Common myeloid progenitor, CD34-positive (primary cell): Measurements from ENCODE around the gene ADIG.

Experiments
- CTCF ChIA-PET: fragments of 350-600 bp; sonication (Branson Sonifier 250); formaldehyde crosslinking; loops from one replicate; lab custom pipeline; 2021; ENCODE audit warnings: antibody characterized with exemption; lab: Charles Lee
- POLR2A ChIA-PET: fragments of 350-600 bp; sonication (Branson Sonifier 250); formaldehyde crosslinking; loops from one replicate; lab custom pipeline; 2021; ENCODE audit warnings: antibody characterized with exemption; lab: Charles Lee
- DNase-seq, 3 donors: peaks; one replicate each; pipeline versions ENCODE4 v3.0.0 to v3.0.0-alpha.2; 2013
- H3K27ac ChIP-seq, 2 experiments: 1 replicate in 1 of 2; 2 replicates in 1 of 2; pipeline ENCODE4 v1.7.0; 2013; ENCODE audit warnings: inconsistent platforms in 2 of 2, low read length in 2 of 2, mild to moderate bottlenecking in 2 of 2, low read depth in 1 of 2, moderate library complexity in 1 of 2; ENCODE audit not compliant: severe bottlenecking in 2 of 2, insufficient read depth in 1 of 2, poor library complexity in 1 of 2
- H3K27me3 ChIP-seq, 5 experiments: replicated peaks in 2 of 5; 1 replicate in 3 of 5; 2 replicates in 2 of 5; pipeline versions ENCODE4 v1.6.1 to v1.7.0; 2013; ENCODE audit warnings: low read length in 4 of 5, mild to moderate bottlenecking in 2 of 5, moderate library complexity in 2 of 5, inconsistent platforms in 1 of 5; ENCODE audit not compliant: insufficient read depth in 5 of 5, control insufficient read depth in 4 of 5
- H3K36me3 ChIP-seq, 4 experiments: 1 replicate in 2 of 4; 2 replicates in 2 of 4; pipeline versions ENCODE4 v1.6.1 to v1.7.0; 2013; ENCODE audit warnings: low read length in 3 of 4, control low read depth in 1 of 4, mild to moderate bottlenecking in 1 of 4; ENCODE audit not compliant: control insufficient read depth in 4 of 4, insufficient read depth in 4 of 4
- H3K4me1 ChIP-seq, 4 experiments: 1 replicate in 3 of 4; 2 replicates in 1 of 4; pipeline versions ENCODE4 v1.6.1 to v1.7.1; 2013; ENCODE audit warnings: low read length in 3 of 4, mild to moderate bottlenecking in 3 of 4, control low read depth in 1 of 4, inconsistent platforms in 1 of 4, moderate library complexity in 1 of 4; ENCODE audit not compliant: control insufficient read depth in 4 of 4, insufficient read depth in 4 of 4; ENCODE audit errors: control extremely low read depth in 1 of 4
- H3K4me3 ChIP-seq, 7 experiments: 1 replicate in 4 of 7; 2 replicates in 3 of 7; pipeline versions ENCODE4 v1.5.1 to v1.7.0; 2013; ENCODE audit warnings: mild to moderate bottlenecking in 7 of 7, low read length in 6 of 7, moderate library complexity in 6 of 7, inconsistent platforms in 2 of 7, low read depth in 2 of 7, control low read depth in 1 of 7; ENCODE audit not compliant: insufficient read depth in 4 of 7, control insufficient read depth in 1 of 7; ENCODE audit errors: extremely low read depth in 1 of 7
- H3K9me3 ChIP-seq, 5 experiments: 1 replicate in 4 of 5; 2 replicates in 1 of 5; pipeline versions ENCODE4 v1.6.1 to v1.7.1; 2013; ENCODE audit warnings: low read length in 4 of 5, mild to moderate bottlenecking in 2 of 5, inconsistent platforms in 1 of 5, low read depth in 1 of 5, moderate library complexity in 1 of 5; ENCODE audit not compliant: control insufficient read depth in 4 of 5, insufficient read depth in 2 of 5; ENCODE audit errors: control extremely low read depth in 1 of 5
- WGBS: methylation state at CpG from one replicate; pipeline ENCODE4 v1.1.5; 2013; ENCODE audit not compliant: insufficient coverage; 5-methylcytosine and 5-hydroxymethylcytosine counted together

The ADIG gene

GRCh38 chr20:38584099-38584763 is 3.2 kb downstream of the ADIG start:
- 67% methylated on average over 5 of the region's 7 CpGs for WGBS
- ChIA-PET CTCF (interaction anchor here (1.2 kb wide), 1 partner anchor 10 kb away, joined by 3 read pairs; no protein-coding TSS in a partner anchor), POLR2A (no interaction called here)
- Histone ChIP-seq H3K27me3 (peaks cover 0 to 15% (median 13%) of the 10 kb centered on the region in 5 experiments), H3K9me3 (no peaks in the 10 kb centered on the region), H3K36me3 (no peaks in the 10 kb centered on the region), H3K27ac (no peak overlapping the region), H3K4me3 (no peak overlapping the region), H3K4me1 (no peaks in the 10 kb centered on the region)
- no peak for DNase-seq

GRCh38 chr20:38585404-38586180 is 4.6 kb downstream of the ADIG start:
- H3K9me3 ChIP-seq, result no peaks in the 10 kb centered on the region
- POLR2A ChIA-PET, result no interaction called here

DNA sequence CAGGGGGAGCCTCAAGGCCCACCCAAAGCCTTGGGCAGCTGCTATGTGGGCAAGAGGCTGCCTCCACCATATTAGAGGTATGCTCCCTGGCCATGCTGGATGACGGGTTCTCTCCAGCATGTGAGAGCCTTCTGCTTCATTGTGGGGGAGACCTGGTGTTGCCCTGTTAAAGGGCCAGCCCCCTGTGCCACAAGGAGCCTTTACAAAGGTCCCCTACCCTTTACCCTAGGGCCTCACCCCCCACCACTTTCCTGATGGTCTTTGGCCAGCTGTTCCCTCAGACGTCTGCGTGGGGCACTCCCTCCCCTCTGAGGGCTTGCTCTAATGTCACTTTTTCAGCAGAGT is 5.2 kb downstream of the ADIG start:
- Histone ChIP-seq H3K36me3 (no peaks in the 10 kb centered on the region), H3K4me1 (no peaks in the 10 kb centered on the region), H3K27me3 (peaks cover 0 to 16% (median 11%) of the 10 kb centered on the region in 5 experiments), H3K27ac (no peak overlapping the region), H3K9me3 (no peaks in the 10 kb centered on the region), H3K4me3 (no peak overlapping the region)
- CTCF ChIA-PET, result no interaction called here
- no peak for DNase-seq
- 87% methylated on average over 3 of the region's 3 CpGs for WGBS
- POLR2A ChIA-PET, result no interaction called here

More at GRCh38 chr20:38585404-38586180, 4.6 kb downstream of the ADIG start:
- H3K4me3 ChIP-seq, result no peak overlapping the region
- CTCF ChIA-PET, result no interaction called here
- DNase-seq, result no peak
- 93% methylated on average over 8 of the region's 10 CpGs for WGBS
- no peak overlapping the region for H3K27ac ChIP-seq
- H3K27me3 ChIP-seq, result peaks cover 0 to 17% (median 12%) of the 10 kb centered on the region in 5 experiments
- no peaks in the 10 kb centered on the region for H3K4me1 ChIP-seq
- H3K36me3 ChIP-seq, result no peaks in the 10 kb centered on the region

- CTCF ChIA-PET, result no interaction called here
- POLR2A ChIA-PET, result no interaction called here
- no peak for DNase-seq
- no peaks in the 10 kb centered on the region for H3K36me3 ChIP-seq
- WGBS, result 97% methylated on average over 6 of the region's 6 CpGs
- H3K9me3 ChIP-seq, result no peaks in the 10 kb centered on the region
- no peak overlapping the region for H3K4me3 ChIP-seq
- no peak overlapping the region for H3K27ac ChIP-seq
- H3K4me1 ChIP-seq, result no peaks in the 10 kb centered on the region
- H3K27me3 ChIP-seq, result peaks cover 0 to 14% (median 7%) of the 10 kb centered on the region in 5 experiments
These were observed 7.3 kb downstream of the ADIG start for GRCh38 chr20:38588303-38588702.

DNA sequence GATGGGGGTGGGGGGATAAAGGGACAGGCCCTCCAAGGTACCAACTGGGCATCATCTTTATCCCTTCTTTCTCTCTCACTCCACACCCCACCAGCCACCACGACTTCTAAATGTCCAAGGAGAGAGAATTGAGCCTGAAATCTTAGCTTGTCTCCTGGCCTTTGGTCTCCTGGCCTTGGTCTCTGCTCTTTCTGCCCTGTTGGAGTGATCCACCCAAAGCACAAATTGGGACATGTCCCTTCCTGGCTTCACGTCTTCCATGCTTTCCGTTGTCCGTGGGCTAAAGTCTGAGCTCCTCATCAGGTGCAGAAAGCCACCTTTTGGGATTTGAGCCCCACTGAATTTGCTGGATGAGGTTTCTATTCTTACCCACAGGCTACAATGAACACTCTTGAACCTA is 8.4 kb downstream of the ADIG start:
- Histone ChIP-seq H3K4me3 (no peak overlapping the region), H3K27ac (no peak overlapping the region), H3K27me3 (peaks cover 0 to 10% (median 2%) of the 10 kb centered on the region in 5 experiments), H3K4me1 (no peaks in the 10 kb centered on the region), H3K36me3 (no peaks in the 10 kb centered on the region), H3K9me3 (no peaks in the 10 kb centered on the region)
- CTCF ChIA-PET, result no interaction called here
- POLR2A ChIA-PET, result no interaction called here
- 84% methylated on average over 4 of the region's 4 CpGs for WGBS
- DNase-seq, result no peak

DNA sequence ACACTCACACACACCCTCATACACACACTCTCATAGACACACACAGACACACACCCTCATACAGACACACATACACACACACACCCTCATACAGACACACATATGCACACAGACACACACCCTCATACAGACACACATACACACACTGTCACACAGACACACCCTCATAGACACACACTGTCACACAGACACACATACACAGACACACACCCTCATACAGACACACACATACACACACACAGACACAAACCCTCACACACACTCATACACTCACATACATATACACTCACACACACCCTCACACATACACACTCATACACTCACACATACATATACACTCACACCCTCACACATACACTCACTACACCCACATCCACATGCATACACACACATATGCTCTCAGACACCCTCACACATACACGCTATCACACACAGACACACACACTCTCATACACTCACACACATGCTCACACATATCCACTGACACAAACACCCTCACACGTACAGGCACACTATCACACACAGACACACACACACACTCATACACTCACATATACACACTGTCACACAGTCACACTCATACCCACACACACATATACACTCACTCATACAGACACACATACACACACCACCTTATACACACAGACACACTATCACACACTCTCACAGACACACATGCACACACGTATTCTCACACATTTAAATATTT is 9.1 kb downstream of the ADIG start:
- WGBS, result 100% methylated on average over 3 of the region's 3 CpGs
- Histone ChIP-seq H3K27me3 (peaks cover 0 to 7% (median 0%) of the 10 kb centered on the region in 5 experiments), H3K9me3 (no peaks in the 10 kb centered on the region), H3K4me3 (no peak overlapping the region), H3K4me1 (no peaks in the 10 kb centered on the region), H3K36me3 (no peaks in the 10 kb centered on the region), H3K27ac (no peak overlapping the region)
- no peak for DNase-seq
- ChIA-PET POLR2A (no interaction called here), CTCF (no interaction called here)
